ENCODE data around the gene KLF3. TPM values are rescaled to one million over a fixed set of nuclear protein-coding genes. Genes with fewer than 3 reads are reported as not detected.

KLF3 gene
- total RNA-seq, 1 donor from 2014 or later, result 12.2 TPM

- peak; percentile 40 to 54 for DNase-seq (ENCODE audit: low spot score in 2 of 2)
- FAIRE-seq, result no peak
Observed at GRCh38 chr4:38730830-38731646, 67.0 kb downstream of the KLF3 start.

- DNase-seq (ENCODE audit: low spot score in 2 of 2) (no peak), FAIRE-seq (no peak)
Observed at GRCh38 chr4:38733663-38734062, 69.7 kb downstream of the KLF3 start.

GRCh38 chr4:38734446-38734845 is 70.4 kb downstream of the KLF3 start:
- FAIRE-seq (no peak), DNase-seq (ENCODE audit: low spot score in 2 of 2) (no peak)

- FAIRE-seq (no peak), DNase-seq (ENCODE audit: low spot score in 2 of 2) (no peak)
Observed at GRCh38 chr4:38734911-38735310, 70.9 kb downstream of the KLF3 start.

- no peak for DNase-seq (ENCODE audit: low spot score in 2 of 2)
- FAIRE-seq, result no peak
Observed at GRCh38 chr4:38735870-38736269, 71.9 kb downstream of the KLF3 start.

- DNase-seq (ENCODE audit: low spot score in 2 of 2) (no peak), FAIRE-seq (no peak)
Observed at GRCh38 chr4:38738940-38739803, 75.2 kb downstream of the KLF3 start.

- FAIRE-seq (no peak), DNase-seq (ENCODE audit: low spot score in 2 of 2) (no peak)
Observed at GRCh38 chr4:38740303-38740702, 76.3 kb downstream of the KLF3 start.

GRCh38 chr4:38743866-38744265 is 79.9 kb downstream of the KLF3 start:
- FAIRE-seq, result no peak
- DNase-seq (ENCODE audit: low spot score in 2 of 2), result no peak

GRCh38 chr4:38745881-38746280 is 81.9 kb downstream of the KLF3 start:
- FAIRE-seq (no peak), DNase-seq (ENCODE audit: low spot score in 2 of 2) (no peak)

- DNase-seq (ENCODE audit: low spot score in 2 of 2), result no peak
- no peak for FAIRE-seq
Observed at GRCh38 chr4:38747629-38748028, 83.6 kb downstream of the KLF3 start.

GRCh38 chr4:38749336-38749735 is 85.3 kb downstream of the KLF3 start:
- DNase-seq (ENCODE audit: low spot score in 2 of 2), result no peak
- no peak for FAIRE-seq

Other genes starting within 250 kb of the KLF3 start
- 1.6 TPM for gene TLR10, start 118.8 kb downstream of the KLF3 start, total RNA-seq
- 2.0 TPM for gene TLR1, start 140.6 kb downstream of the KLF3 start, total RNA-seq
- 1.2 TPM for gene TLR6, start 192.6 kb downstream of the KLF3 start, total RNA-seq
- gene FAM114A1, start 203.6 kb downstream of the KLF3 start, total RNA-seq, result 9.4 TPM

Measured in frontal cortex (tissue), 4 donors.